MM.1S (cell line): ENCODE results near the gene C14orf93.

Experiments
- CTCF ChIP-seq: fragments of 300-600 bp; sonication (generic); IDR thresholded peaks from 2 replicates; pipeline ENCODE4 v1.5.1; 2016; ENCODE audit warnings: antibody characterized with exemption, low read length, mixed read lengths
- EZH2 ChIP-seq: fragments of 300-600 bp; sonication (generic); optimal IDR thresholded peaks from 2 replicates; pipeline ENCODE3; 2017; ENCODE audit warnings: low read depth, mild to moderate bottlenecking, antibody characterized with exemption, low read length, mixed read lengths

- TF ChIP-seq CTCF (no peak), EZH2 (no peak)
Measured at GRCh38 chr14:23013054-23013748, 3.3 kb upstream of the C14orf93 start.
